Lung (tissue), 13 donors: ENCODE data around the gene HTR5A. TPM values are rescaled to one million over a fixed set of nuclear protein-coding genes. Genes with fewer than 3 reads are reported as not detected.

ENCODE experiments used
- ATAC-seq: fragments of 200-7000 bp; cut with Tn5 transposase; one replicate; pipeline ENCODE4 v1.9.1; 2020; ENCODE audit warnings: moderate number of reproducible peaks; ENCODE audit not compliant: insufficient read depth, low FRiP score
- DNase-seq, 3 donors: peaks; one replicate each; pipeline ENCODE4 v3.0.0-alpha.2; 2013 to 2017
- H3K27ac ChIP-seq, 2 donors: one replicate each; pipeline ENCODE4 v1.5.1; 2013; ENCODE audit warnings: mild to moderate bottlenecking in 2 of 2, moderate library complexity in 2 of 2, control low read depth in 1 of 2, inconsistent platforms in 1 of 2, low read depth in 1 of 2, low read length in 1 of 2
- H3K27me3 ChIP-seq, 3 donors: one replicate each; pipeline ENCODE4 v1.5.1; 2013; ENCODE audit warnings: low read length in 2 of 3; ENCODE audit not compliant: control insufficient read depth in 3 of 3, insufficient read depth in 3 of 3
- H3K36me3 ChIP-seq, 4 donors: one replicate each; pipeline ENCODE4 v1.5.1; 2013; ENCODE audit warnings: low read length in 4 of 4, mild to moderate bottlenecking in 1 of 4, moderate library complexity in 1 of 4; ENCODE audit not compliant: control insufficient read depth in 4 of 4, insufficient read depth in 4 of 4
- H3K4me1 ChIP-seq, 5 donors: one replicate each; pipeline ENCODE4 v1.5.1; 2013; ENCODE audit warnings: low read length in 5 of 5, mild to moderate bottlenecking in 2 of 5, moderate library complexity in 1 of 5; ENCODE audit not compliant: control insufficient read depth in 5 of 5, insufficient read depth in 5 of 5
- H3K4me3 ChIP-seq: one replicate; pipeline ENCODE4 v1.5.1; 2013; ENCODE audit warnings: mild to moderate bottlenecking, control low read depth, moderate library complexity
- H3K9ac ChIP-seq, 2 donors: one replicate each; pipeline ENCODE4 v1.5.1; 2013; ENCODE audit warnings: low read length in 2 of 2, control low read depth in 1 of 2; ENCODE audit not compliant: insufficient read depth in 1 of 2
- H3K9me3 ChIP-seq, 4 donors: one replicate each; pipeline ENCODE4 v1.5.1; 2013; ENCODE audit warnings: low read length in 3 of 4, mild to moderate bottlenecking in 1 of 4, moderate library complexity in 1 of 4; ENCODE audit not compliant: control insufficient read depth in 4 of 4, insufficient read depth in 3 of 4
- CTCF ChIP-seq: IDR thresholded peaks from 2 replicates; pipeline ENCODE4 v1.5.1; 2012; ENCODE audit warnings: mild to moderate bottlenecking; ENCODE audit errors: control extremely low read depth, extremely low read depth
- WGBS, 2 donors: extraction: QIAGEN DNeasy Blood & Tissue Kit; methylation state at CpG; one replicate each; pipeline ENCODE4 v1.1.7; 2013; 5-methylcytosine and 5-hydroxymethylcytosine counted together
- polyA plus RNA-seq, 2 donors: library from polyadenylated mRNA; stranded (reverse); fragments of 200-250 nt; gene quantifications; one replicate each; pipeline ENCODE4 v1.2.1, GENCODE V29; 2013
- small RNA-seq: library from RNA; depleted of rRNA; stranded (forward); fragments of <200 nt; gene quantifications from one replicate; pipeline ENCODE3, GENCODE V24; 2014; ENCODE audit warnings: low replicate concordance
- total RNA-seq, 2 donors: library from RNA; depleted of rRNA in 1 of 2; stranded (reverse); fragments of >200 nt in 1 of 2; gene quantifications; one replicate each; pipeline ENCODE4 v1.2.1, GENCODE V29; 2014 to 2021
- donor health status: control.
- donor health status: control.
- donor health status: Bipolar disorder and iron deficiency.
- donor health status: healthy.
- donor health status: DM: yes; HTN: yes; CAD: no.

Gene HTR5A
- total and polyA plus RNA-seq, 4 donors = not detected

GRCh38 chr7:155136619-155137243 lies 66.6 kb downstream of the HTR5A start:
- Histone ChIP-seq H3K36me3 (no peaks in the 10 kb centered on the region), H3K27me3 (peaks cover 0 to 3% (median 0%) of the 10 kb centered on the region in 3 donors), H3K27ac (no peak overlapping the region), H3K4me3 (no peak overlapping the region), H3K4me1 (no peaks in the 10 kb centered on the region), H3K9ac (no peak overlapping the region), H3K9me3 (peaks cover 0 to 4% (median 1%) of the 10 kb centered on the region in 4 donors)
- 56 to 69% methylated on average over 4 of the region's 4 CpGs for WGBS, 2 donors
- ATAC-seq (no peak), DNase-seq (no peak)
- no peak for TF ChIP-seq CTCF

Small RNA genes lying within 50 kb of the gene (small RNA-seq; reads per million reads assigned to genes)
- not detected for gene AC092628.1

Other genes starting within 250 kb of the HTR5A start
- gene PAXIP1, start 67.2 kb upstream of the HTR5A start, total RNA-seq = 10 to 100 TPM in 1 of 2 donors, 1 to 10 TPM in 1; 9.8 to 15.3 TPM
- 1 to 10 TPM; 4.7 to 5.3 TPM for gene PAXIP1, start 67.2 kb upstream of the HTR5A start, polyA plus RNA-seq
- gene INSIG1, start 227.6 kb downstream of the HTR5A start, total RNA-seq = 100 to 1,000 TPM; 124 to 264 TPM
- gene INSIG1, start 227.6 kb downstream of the HTR5A start, polyA plus RNA-seq = 100 to 1,000 TPM in 1 of 2 donors, 10 to 100 TPM in 1; 54.2 to 115 TPM